HG02623 (cell line): ENCODE results near the gene RAPGEF3.

Experiments
- ATAC-seq: cut with Tn5 transposase; IDR thresholded peaks from one replicate; pipeline ENCODE4 v1.9.1; 2021; ENCODE audit warnings: moderate library complexity; ENCODE audit not compliant: unreplicated experiment

Gene RAPGEF3

DNA sequence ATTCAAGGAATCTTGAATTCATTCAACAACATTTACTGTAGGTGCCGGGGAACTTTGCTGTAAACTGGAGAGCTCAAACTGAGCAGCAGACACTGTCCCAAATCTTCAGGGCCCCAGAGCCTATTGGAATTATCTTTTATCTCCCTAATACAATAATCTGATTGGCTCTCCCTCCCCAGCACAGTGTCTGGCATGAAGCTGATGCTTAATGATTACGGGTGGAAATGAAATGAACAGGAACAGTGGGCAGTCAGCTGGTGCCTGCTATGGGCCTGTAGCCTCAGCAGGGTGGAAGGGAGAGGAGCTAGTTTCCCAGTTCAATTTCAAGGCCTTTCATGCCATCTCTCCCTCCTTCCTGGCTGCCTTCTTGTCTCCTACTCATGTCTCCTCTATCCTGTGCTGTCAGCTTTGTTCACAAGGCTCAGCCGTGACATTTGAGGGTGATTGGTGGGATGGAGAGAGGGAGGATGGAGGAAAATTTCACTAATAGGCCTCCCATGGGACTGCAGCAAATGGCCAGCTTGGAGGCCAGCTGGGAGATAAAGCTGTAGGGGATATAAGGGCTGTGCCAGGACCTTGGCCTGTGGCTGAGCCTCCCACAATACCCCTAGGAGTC lies 4.3 kb upstream of the RAPGEF3 start:
- ATAC-seq: no peak

GRCh38 chr12:47758584-47758833 lies 171 bp downstream of the RAPGEF3 start:
- no peak for ATAC-seq

DNA sequence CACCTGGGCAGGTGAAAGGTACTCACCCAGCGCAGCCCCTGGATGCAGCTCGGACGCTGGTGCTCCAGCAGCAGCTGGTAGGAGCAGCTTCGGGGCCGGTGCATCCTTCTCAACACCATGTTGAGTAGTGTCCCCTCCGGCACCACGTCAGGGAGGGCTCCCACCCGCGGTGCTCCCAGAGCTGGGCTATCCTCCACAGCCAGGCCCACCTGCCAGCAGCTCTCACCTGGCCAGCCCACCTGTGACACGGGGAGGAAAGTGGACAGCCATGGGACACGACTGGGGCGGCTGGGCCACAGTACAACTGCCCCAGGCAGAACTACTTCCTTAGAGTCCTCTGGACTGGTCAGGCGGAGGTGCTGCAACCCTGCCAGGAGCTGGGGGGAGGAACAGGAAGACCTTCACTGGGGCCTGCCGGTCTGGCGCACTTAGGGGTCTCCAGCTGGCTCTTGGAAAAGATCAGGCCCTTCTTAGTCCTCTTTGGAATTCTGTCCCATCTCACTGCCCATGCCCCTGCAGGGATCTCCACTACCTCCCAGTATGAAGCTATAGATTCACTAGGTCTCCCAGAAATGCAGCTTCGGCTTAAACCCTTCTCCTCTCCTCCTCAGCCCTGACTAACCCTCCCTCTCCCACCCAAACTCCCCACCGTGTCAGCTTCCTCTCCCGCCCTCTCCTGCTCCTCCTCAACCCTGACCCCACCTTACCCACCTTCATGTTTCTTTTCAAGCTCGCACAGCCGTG lies 668 bp downstream of the RAPGEF3 start:
- ATAC-seq: no peak

GRCh38 chr12:47757364-47757839 lies 1.3 kb downstream of the RAPGEF3 start:
- no peak for ATAC-seq

GRCh38 chr12:47755655-47756562 lies 2.8 kb downstream of the RAPGEF3 start:
- ATAC-seq: peak; percentile 60

- ATAC-seq: no peak
Observed at GRCh38 chr12:47754881-47755280, 3.8 kb downstream of the RAPGEF3 start.

- no peak for ATAC-seq
Observed at GRCh38 chr12:47754126-47754525, 4.6 kb downstream of the RAPGEF3 start.

GRCh38 chr12:47753021-47754001 lies 5.4 kb downstream of the RAPGEF3 start:
- ATAC-seq: no peak

- no peak for ATAC-seq
Observed at GRCh38 chr12:47752552-47752951, 6.1 kb downstream of the RAPGEF3 start.

DNA sequence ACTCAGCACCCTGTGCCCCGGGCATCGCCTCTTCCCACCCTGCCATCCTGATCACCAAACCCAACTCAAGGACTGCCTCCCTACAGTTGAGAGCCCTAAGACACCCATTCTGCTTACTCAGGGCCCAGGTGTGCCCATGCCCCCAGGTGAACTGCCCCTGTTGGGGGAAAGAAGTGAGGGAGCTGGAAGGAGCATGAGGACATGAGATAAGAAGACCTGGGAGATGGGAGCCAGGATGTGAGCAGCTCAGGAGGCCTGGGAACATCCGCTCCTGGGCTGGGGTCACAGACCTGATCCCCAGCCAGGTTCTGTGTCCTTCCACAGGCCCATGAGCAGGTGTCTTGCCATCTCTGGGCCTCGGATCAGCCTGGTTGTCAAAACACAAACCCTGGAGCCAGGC lies 6.6 kb downstream of the RAPGEF3 start:
- no peak for ATAC-seq

- ATAC-seq: no peak
Observed at GRCh38 chr12:47751561-47751960, 7.1 kb downstream of the RAPGEF3 start.

- ATAC-seq: no peak
Observed at GRCh38 chr12:47750916-47751470, 7.7 kb downstream of the RAPGEF3 start.

GRCh38 chr12:47750229-47750798 lies 8.4 kb downstream of the RAPGEF3 start:
- ATAC-seq: no peak

DNA sequence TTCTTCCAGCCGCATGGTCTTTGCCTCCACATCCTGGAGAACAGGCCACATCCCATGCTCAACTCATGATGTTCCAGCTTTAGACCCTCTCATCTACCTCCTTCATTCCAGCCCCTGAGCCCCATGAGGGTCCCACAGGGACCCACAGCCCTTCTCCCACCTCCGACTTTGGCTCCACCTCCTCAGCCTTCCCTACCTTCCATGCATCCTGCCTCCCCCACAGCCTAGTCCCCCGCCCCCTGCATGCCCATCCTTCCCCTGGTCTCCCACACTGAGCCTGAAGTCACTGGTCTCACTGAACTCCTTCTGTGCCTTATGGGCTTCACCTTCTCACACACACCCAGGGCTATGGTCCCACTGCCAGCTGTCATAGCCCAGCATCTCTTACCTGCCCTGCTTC lies 9.8 kb downstream of the RAPGEF3 start:
- no peak for ATAC-seq

- ATAC-seq: no peak
Observed at GRCh38 chr12:47748507-47748828, 10.2 kb downstream of the RAPGEF3 start.

- no peak for ATAC-seq
Observed at GRCh38 chr12:47747596-47748506, 10.8 kb downstream of the RAPGEF3 start.

DNA sequence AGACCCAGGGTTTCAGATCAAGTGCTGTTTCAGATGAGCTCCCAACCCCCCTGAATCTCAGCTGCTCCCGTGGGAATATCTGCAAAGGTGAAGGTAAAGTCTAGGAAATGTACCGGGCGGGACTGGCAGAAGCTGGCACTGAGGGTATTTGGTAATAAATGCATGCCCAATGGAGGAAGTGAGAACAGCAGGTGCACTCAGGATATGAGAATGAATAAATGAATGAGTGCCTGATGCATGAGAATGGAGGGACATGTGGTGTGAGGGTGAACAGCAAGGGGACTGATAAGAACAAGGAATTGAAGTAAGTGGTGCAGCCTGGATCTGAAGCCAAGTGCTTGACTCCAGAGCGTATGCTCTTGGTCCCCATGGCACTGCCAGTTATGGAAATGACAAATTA lies 11.6 kb downstream of the RAPGEF3 start:
- ATAC-seq: no peak

- ATAC-seq: no peak
Observed at GRCh38 chr12:47746523-47746922, 12.2 kb downstream of the RAPGEF3 start.

DNA sequence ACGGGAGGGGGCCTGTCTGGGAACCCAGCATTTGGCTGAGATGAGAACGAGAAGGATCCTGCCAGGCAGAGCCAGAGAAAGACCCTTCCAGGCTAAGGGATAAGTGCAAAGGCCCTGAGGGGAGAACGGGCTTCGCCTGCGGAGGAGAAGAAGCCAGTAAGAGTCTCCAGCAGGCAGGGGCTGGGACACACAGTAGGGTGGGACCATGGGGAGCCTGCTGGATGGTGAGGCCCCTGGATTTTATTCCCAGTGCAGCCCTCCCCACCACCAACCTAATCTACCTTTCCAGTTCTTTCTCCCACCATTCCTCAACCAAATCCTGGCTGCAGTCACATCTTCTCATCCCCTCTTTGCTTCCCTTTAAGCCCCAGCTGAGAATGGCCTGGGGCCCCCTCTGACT lies 12.6 kb downstream of the RAPGEF3 start:
- no peak for ATAC-seq
